ENCODE data around the gene LRRC59.

The LRRC59 gene

GRCh38 chr17:50360486-50361115, 36.7 kb downstream of the LRRC59 start:
- no peak for DNase-seq

GRCh38 chr17:50359998-50360461, 37.3 kb downstream of the LRRC59 start:
- no peak for DNase-seq

GRCh38 chr17:50359005-50359699, 38.2 kb downstream of the LRRC59 start:
- no peak for DNase-seq

- no peak for DNase-seq
Observed at GRCh38 chr17:50358177-50358576, 39.1 kb downstream of the LRRC59 start.

GRCh38 chr17:50356892-50357510, 40.3 kb downstream of the LRRC59 start:
- no peak for DNase-seq

- DNase-seq: no peak
Observed at GRCh38 chr17:50356418-50356817, 40.9 kb downstream of the LRRC59 start.

- DNase-seq: no peak
Observed at GRCh38 chr17:50355701-50356341, 41.5 kb downstream of the LRRC59 start.

- DNase-seq: no peak
Observed at GRCh38 chr17:50355336-50355700, 42.0 kb downstream of the LRRC59 start.

- DNase-seq: no peak
Observed at GRCh38 chr17:50354776-50355175, 42.5 kb downstream of the LRRC59 start.

GRCh38 chr17:50354198-50354597, 43.1 kb downstream of the LRRC59 start:
- no peak for DNase-seq

GRCh38 chr17:50353600-50354195, 43.6 kb downstream of the LRRC59 start:
- no peak for DNase-seq

- DNase-seq: no peak
Observed at GRCh38 chr17:50352693-50353599, 44.4 kb downstream of the LRRC59 start.

- DNase-seq: no peak
Observed at GRCh38 chr17:50352072-50352692, 45.1 kb downstream of the LRRC59 start.

GRCh38 chr17:50350733-50351132, 46.6 kb downstream of the LRRC59 start:
- no peak for DNase-seq

GRCh38 chr17:50349243-50349600, 48.1 kb downstream of the LRRC59 start:
- DNase-seq: no peak

- DNase-seq: no peak
Observed at GRCh38 chr17:50348522-50349242, 48.6 kb downstream of the LRRC59 start.

- DNase-seq: no peak
Observed at GRCh38 chr17:50347894-50348291, 49.4 kb downstream of the LRRC59 start.

- DNase-seq: no peak
Observed at GRCh38 chr17:50347117-50347893, 50.0 kb downstream of the LRRC59 start.

GRCh38 chr17:50346313-50347116, 50.8 kb downstream of the LRRC59 start:
- DNase-seq: peak; percentile 40
